ENCODE data around the gene EPSTI1. TPM values are rescaled to one million over a fixed set of nuclear protein-coding genes. Genes with fewer than 3 reads are reported as not detected.

EPSTI1 gene
- total and polyA plus RNA-seq, 12 donors = 1.8 to 31.3 (median 3.7) TPM

DNA sequence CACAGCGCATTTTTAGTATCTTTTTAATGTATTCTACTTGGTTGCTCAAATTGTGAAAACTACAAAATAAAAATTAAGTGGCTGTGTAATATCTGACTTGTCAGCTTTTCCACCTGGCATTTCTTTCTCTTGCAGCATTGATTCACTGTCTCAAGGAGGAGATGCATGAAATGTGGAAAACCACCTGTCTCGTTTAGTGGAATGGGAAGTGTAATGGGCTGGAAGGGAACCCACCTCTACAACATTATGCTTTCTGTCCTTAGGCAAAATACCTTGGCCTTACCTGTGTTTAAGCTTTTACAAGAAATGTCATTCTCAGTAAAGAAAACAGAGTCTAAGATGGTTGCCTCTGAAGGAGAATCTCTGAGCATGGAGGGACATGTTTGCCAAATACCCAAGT is 142.8 kb downstream of the EPSTI1 start:
- WGBS, 2 donors = 90 to 96% methylated on average over 2 of the region's 2 CpGs
- intact Hi-C loops (cut with DNase I) = no loop called here

DNA sequence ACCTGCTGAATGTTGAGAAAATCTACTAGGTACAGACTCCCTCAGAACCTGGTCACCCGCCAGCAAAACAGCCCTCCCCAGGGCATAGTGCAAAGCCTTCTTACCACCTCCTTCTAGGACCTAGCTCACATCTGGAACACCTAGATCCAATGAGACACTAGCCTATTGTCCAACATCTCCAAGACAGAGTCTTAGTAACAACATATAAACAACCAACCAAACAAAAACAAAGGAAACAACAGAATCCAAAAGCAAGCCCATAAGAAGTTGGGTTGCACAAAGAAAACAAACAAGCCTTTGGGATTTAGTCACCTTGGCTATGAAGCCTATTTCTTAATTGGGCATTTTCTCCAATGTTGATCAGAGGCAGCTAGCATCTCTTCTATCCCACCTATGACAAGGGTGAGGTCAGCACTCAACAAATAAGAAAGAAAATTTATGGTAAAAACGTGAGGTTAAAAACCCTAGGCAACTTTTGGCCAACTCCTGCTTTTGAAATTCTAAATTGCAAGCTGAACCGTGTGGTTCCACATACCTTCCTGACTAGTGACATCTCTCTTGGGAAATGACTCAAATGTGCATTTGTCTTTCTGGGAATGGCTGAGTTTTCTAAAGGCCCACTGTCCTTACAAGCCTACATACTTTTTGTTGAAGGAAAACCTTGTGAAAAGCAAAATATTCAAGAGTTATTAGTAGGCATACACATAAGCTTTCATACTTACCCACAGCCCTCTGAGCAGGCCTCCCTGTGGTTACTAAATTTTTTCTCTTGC is 144.0 kb downstream of the EPSTI1 start:
- Histone ChIP-seq H3K27me3 (no peaks in the 10 kb centered on the region), H3K36me3 (no peaks in the 10 kb centered on the region), H3K4me3 (no peak overlapping the region), H3K4me1 (no peaks in the 10 kb centered on the region), H3K9me3 (no peaks in the 10 kb centered on the region), H3K27ac (no peak overlapping the region)
- no peak for ATAC-seq
- DNase-seq = no peak
- intact Hi-C loops (cut with DNase I) = no loop called here
- 45 to 50% methylated on average over 3 of the region's 3 CpGs for WGBS, 2 donors
- TF ChIP-seq, protein P1, sequence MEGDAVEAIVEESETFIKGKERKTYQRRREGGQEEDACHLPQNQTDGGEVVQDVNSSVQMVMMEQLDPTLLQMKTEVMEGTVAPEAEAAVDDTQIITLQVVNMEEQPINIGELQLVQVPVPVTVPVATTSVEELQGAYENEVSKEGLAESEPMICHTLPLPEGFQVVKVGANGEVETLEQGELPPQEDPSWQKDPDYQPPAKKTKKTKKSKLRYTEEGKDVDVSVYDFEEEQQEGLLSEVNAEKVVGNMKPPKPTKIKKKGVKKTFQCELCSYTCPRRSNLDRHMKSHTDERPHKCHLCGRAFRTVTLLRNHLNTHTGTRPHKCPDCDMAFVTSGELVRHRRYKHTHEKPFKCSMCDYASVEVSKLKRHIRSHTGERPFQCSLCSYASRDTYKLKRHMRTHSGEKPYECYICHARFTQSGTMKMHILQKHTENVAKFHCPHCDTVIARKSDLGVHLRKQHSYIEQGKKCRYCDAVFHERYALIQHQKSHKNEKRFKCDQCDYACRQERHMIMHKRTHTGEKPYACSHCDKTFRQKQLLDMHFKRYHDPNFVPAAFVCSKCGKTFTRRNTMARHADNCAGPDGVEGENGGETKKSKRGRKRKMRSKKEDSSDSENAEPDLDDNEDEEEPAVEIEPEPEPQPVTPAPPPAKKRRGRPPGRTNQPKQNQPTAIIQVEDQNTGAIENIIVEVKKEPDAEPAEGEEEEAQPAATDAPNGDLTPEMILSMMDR (IDR thresholded peaks at IDR 0.05) = no peak

More for the DNA sequence above, 142.8 kb downstream of the EPSTI1 start:
- DNase-seq = no peak
- no peak for ATAC-seq
- TF ChIP-seq, protein P1 (IDR thresholded peaks at IDR 0.05) = no peak
- Histone ChIP-seq H3K4me1 (no peaks in the 10 kb centered on the region), H3K27me3 (peaks cover 0 to 2% (median 0%) of the 10 kb centered on the region in 7 donors), H3K36me3 (no peaks in the 10 kb centered on the region), H3K27ac (no peak overlapping the region), H3K9me3 (no peaks in the 10 kb centered on the region), H3K4me3 (no peak overlapping the region)

DNA sequence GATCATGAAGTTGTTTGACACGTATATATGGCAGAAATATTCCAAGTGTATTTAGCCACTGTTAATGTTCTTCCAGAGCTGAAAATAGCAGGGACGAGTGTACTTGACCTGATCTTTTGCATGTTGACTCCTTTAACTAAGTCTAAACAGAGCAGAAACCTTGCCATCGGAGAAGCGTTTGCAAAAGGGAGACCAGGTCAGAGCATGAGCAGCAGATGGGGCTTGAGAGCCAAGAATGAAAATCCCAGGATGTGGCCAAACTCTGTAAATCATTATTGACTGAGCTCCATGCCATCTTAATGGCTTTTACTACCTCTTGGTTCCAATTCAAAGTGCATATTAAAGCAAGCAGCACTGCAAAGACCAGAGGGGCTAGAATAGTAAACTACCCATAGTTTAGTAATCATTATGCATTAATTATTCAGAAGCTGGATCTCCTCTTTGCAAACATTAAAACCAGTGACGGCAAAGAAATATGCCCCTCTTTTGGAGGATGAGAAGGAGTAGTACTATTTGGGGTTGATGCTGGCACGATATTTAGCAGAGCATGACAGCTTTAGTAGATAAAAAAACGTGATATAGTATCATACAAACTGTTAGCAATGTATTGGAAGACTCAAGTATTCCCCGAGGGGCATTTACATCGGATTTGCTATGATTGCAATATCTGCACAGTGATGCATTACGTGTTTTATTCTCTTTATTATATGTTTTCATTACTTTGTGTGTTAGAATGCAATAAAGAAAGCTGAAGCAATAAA is 154.9 kb downstream of the EPSTI1 start:
- Histone ChIP-seq H3K27ac (peak overlapping the region in 1 of 10 donors; percentile 39), H3K36me3 (no peaks in the 10 kb centered on the region), H3K27me3 (no peaks in the 10 kb centered on the region), H3K9me3 (no peaks in the 10 kb centered on the region), H3K4me1 (peaks cover 0 to 10% (median 0%) of the 10 kb centered on the region in 9 donors), H3K4me3 (no peak overlapping the region)
- TF ChIP-seq, protein P1 (IDR thresholded peaks at IDR 0.05) = peak in 8 of 9 donors; percentile 8 to 61 (median 36)
- ATAC-seq (no peak), DNase-seq (peak in 1 of 2 donors; percentile 9)
- intact Hi-C loops (cut with DNase I) = loop anchor here in 2 of 10 donors (5.0 to 10.0 kb wide), 3 partner anchors 295 to 968 kb away; no protein-coding TSS in a partner anchor
- WGBS, 2 donors = 45 to 47% methylated on average over 10 of the region's 10 CpGs

Other genes starting within 250 kb of the EPSTI1 start
- 1 to 10 TPM in 3 of 10 donors, under 1 TPM in 7; 0.14 to 4.0 (median 0.72) TPM for gene FAM216B, start 210.7 kb downstream of the EPSTI1 start, total RNA-seq
- under 1 TPM; 0.12 to 0.15 TPM for gene FAM216B, start 210.7 kb downstream of the EPSTI1 start, polyA plus RNA-seq
- gene DNAJC15, start 31.3 kb upstream of the EPSTI1 start, total RNA-seq = 10 to 100 TPM; 16.7 to 32.1 (median 28.1) TPM
- gene DNAJC15, start 31.3 kb upstream of the EPSTI1 start, polyA plus RNA-seq = 10 to 100 TPM; 14.4 to 36.7 TPM

Data from heart right ventricle (tissue), 16 donors.